ENCODE measurements around the gene ZNF532.

DNA sequence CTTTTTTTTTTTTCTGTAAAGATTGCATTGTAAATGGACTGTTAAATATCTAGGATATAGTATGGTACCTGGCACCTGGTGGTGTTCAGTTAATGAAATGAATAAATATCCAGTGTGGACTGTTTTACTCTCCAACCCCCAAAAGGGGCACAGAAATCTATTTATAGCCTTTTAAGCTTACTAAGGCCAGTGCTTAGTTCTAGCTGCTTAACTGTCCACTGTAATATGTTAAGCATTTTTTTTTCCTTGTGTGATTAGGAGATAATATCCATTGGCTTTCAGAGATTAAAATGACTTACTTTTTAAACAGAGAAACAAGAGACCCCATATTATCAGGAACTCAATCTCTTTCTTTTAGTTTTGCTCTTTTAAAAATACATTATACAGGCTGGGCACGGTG, 84.4 kb downstream of the ZNF532 start:
- TF ChIP-seq ZKSCAN1 (IDR thresholded peaks at IDR 0.05; ENCODE audit: low read length) (no peak), FOXM1 (CRISPR knock-in tag; IDR thresholded peaks at IDR 0.05) (no peak), MEIS2 (CRISPR knock-in tag; IDR thresholded peaks at IDR 0.05) (no peak), ZNF326 (CRISPR knock-in tag; IDR thresholded peaks at IDR 0.05; ENCODE audit: borderline replicate concordance) (no peak), CCAR2 (optimal IDR thresholded peaks at IDR 0.05; ENCODE audit: low read depth, low read length) (no peak), CTCF (CRISPR knock-in tag; IDR thresholded peaks at IDR 0.05) (no peak), HDAC2 (CRISPR knock-in tag; IDR thresholded peaks at IDR 0.05) (no peak), FOSL1 (CRISPR knock-in tag; IDR thresholded peaks at IDR 0.05; ENCODE audit: borderline replicate concordance) (no peak), MAFF (IDR thresholded peaks at IDR 0.05; ENCODE audit: low read depth, low read length) (no peak), FOXK1 (CRISPR knock-in tag; IDR thresholded peaks at IDR 0.05; ENCODE audit: borderline replicate concordance, low read depth) (no peak)
- TF ChIP-seq, protein P1, sequence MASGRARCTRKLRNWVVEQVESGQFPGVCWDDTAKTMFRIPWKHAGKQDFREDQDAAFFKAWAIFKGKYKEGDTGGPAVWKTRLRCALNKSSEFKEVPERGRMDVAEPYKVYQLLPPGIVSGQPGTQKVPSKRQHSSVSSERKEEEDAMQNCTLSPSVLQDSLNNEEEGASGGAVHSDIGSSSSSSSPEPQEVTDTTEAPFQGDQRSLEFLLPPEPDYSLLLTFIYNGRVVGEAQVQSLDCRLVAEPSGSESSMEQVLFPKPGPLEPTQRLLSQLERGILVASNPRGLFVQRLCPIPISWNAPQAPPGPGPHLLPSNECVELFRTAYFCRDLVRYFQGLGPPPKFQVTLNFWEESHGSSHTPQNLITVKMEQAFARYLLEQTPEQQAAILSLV (CRISPR knock-in tag; IDR thresholded peaks at IDR 0.05; ENCODE audit: borderline replicate concordance), result no peak
- TF ChIP-seq, protein P2, sequence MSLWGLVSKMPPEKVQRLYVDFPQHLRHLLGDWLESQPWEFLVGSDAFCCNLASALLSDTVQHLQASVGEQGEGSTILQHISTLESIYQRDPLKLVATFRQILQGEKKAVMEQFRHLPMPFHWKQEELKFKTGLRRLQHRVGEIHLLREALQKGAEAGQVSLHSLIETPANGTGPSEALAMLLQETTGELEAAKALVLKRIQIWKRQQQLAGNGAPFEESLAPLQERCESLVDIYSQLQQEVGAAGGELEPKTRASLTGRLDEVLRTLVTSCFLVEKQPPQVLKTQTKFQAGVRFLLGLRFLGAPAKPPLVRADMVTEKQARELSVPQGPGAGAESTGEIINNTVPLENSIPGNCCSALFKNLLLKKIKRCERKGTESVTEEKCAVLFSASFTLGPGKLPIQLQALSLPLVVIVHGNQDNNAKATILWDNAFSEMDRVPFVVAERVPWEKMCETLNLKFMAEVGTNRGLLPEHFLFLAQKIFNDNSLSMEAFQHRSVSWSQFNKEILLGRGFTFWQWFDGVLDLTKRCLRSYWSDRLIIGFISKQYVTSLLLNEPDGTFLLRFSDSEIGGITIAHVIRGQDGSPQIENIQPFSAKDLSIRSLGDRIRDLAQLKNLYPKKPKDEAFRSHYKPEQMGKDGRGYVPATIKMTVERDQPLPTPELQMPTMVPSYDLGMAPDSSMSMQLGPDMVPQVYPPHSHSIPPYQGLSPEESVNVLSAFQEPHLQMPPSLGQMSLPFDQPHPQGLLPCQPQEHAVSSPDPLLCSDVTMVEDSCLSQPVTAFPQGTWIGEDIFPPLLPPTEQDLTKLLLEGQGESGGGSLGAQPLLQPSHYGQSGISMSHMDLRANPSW (CRISPR knock-in tag; IDR thresholded peaks at IDR 0.05; ENCODE audit: borderline replicate concordance), result no peak
